ENCODE measurements around the gene EMCN.
"Not testable (repeated sequence)": the region's sequence is repeated elsewhere in the genome, so short reads cannot be mapped to it uniquely, and the experiment has no call there.

The EMCN gene

DNA sequence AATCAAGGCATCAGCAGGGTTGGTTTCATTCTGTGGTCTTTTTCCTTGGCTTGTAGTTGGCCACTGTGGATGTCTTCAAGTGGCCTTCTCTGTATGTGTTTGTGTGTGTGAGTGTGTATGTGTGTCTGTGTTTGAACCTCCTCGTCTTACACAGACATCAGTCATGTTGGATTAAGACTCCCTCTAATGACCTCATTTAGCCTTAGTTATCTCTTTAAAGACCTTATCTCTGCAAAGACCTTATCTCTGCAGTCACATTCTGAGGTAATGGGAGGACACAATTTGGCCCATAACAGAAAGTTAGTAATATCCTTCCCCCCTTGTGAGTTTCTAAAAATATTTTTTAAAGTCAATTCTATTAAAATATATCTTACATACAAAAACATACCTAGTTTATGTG is 126.7 kb downstream of the EMCN start:
- Histone ChIP-seq H3K36me3 (replicated peaks) (no peaks in the 10 kb centered on the region), H3K9me3 (no peaks in the 10 kb centered on the region), H3K27me3 (ENCODE audit: low read depth) (no peaks in the 10 kb centered on the region), H3K4me1 (no peaks in the 10 kb centered on the region), H3K4me3 (no peak overlapping the region)
- in situ Hi-C loops (cut with MboI; ENCODE audit: low sequenced_read_pairs), result no loop called here
- no peak for DNase-seq (ENCODE audit: low spot score in 2 of 2)

DNA sequence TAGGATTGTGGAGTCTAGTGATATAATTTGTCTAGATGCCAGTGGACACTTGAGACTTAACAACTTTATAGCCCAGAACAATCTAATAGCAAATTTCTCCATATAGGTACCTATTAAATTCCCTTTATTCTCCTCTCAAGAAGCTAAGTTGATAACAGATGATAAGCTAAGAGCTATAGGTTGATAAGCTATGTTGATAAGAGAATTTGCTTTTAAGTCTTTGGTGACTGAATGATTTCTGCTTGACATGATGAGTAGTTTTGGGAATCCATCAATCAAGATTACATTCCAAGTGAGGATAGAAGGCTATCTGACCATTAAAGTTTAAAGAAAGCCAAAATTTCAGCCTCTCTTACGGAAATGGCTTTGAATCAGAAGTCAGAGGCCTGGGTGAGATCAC is 131.6 kb downstream of the EMCN start:
- no peaks in the 10 kb centered on the region for H3K27me3 ChIP-seq (ENCODE audit: low read depth)
- H3K4me1 ChIP-seq, result no peaks in the 10 kb centered on the region
- H3K4me3 ChIP-seq, result no peak overlapping the region
- no peak for DNase-seq (ENCODE audit: low spot score in 2 of 2)
- H3K9me3 ChIP-seq, result no peaks in the 10 kb centered on the region
- in situ Hi-C loops (cut with MboI; ENCODE audit: low sequenced_read_pairs), result no loop called here
- no peaks in the 10 kb centered on the region for H3K36me3 ChIP-seq (replicated peaks)

DNA sequence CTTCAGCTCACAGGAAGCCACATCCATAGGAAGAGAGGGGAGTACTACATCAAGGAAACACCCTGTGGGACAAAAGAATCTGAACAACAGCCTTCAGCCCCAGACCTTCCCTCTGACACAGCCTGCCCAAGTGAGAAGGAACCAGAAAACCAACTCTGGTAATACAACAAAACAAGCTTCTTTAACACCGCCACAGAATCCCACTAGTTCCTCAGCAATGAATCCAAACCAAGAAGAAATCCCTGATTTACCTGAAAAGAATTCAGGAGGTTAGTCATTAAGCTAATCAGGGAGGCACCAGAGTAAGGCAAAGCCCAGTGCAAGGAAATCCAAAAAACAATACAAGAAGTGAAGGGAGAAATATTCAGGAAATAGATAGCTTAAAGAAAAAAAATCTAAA is 137.4 kb downstream of the EMCN start:
- DNase-seq (ENCODE audit: low spot score in 2 of 2); H3K4me3 ChIP-seq; H3K9me3 ChIP-seq; H3K4me1 ChIP-seq; H3K27me3 ChIP-seq (ENCODE audit: low read depth); H3K36me3 ChIP-seq (replicated peaks); in situ Hi-C loops (cut with MboI; ENCODE audit: low sequenced_read_pairs): not testable (repeated sequence)

DNA sequence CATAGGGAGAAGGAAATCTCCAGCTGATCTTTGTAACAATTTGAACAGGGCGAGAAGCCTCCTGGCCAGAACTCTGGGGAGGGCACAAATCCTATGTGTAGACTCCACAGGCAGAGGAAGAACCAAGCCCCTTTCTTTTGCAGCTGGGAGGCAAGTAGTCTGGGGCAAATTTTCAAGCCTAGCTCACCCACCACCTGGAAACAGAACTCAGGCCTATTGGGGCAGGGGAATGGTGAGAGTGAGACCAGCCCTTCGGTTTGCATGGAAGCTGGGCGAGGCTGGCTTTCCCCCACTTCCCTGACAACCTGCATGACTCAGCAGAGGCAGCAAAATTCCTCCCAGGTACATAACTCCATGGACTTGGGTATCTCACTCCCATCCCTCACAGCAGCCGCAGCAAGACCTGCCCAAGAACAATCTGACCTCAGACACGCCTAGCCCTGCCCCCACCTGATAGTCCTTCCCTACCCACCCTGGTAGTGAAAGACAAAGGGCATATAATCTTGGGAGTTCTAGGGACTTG is 138.2 kb downstream of the EMCN start:
- Histone ChIP-seq H3K4me1 (no peaks in the 10 kb centered on the region), H3K4me3 (no peak overlapping the region), H3K36me3 (replicated peaks) (no peaks in the 10 kb centered on the region), H3K27me3 (ENCODE audit: low read depth) (no peaks in the 10 kb centered on the region), H3K9me3 (no peaks in the 10 kb centered on the region)
- no peak for DNase-seq (ENCODE audit: low spot score in 2 of 2)
- in situ Hi-C loops (cut with MboI; ENCODE audit: low sequenced_read_pairs), result no loop called here

DNA sequence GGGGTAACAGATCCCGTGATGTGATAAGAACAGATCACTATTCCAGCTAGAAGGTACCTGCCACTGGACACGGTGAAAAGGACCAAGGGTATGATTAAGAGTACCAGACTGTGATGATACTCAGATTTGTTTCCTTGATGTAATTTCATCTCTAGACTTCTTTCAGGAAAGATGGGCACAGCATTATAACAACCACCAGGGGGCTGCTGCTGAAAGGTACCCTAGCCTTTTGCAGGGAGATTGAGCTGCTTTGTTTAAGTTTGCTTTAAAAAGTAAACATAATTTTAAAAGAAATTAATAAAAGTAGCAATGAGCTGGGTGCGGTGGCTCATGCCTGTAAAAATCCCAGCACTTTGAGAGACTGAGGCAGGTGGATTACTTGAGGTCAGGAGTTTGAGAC is 145.4 kb downstream of the EMCN start:
- Histone ChIP-seq H3K4me1 (peaks cover 5% of the 10 kb centered on the region), H3K27me3 (ENCODE audit: low read depth) (no peaks in the 10 kb centered on the region), H3K4me3 (no peak overlapping the region), H3K9me3 (no peaks in the 10 kb centered on the region), H3K36me3 (replicated peaks) (no peaks in the 10 kb centered on the region)
- in situ Hi-C loops (cut with MboI; ENCODE audit: low sequenced_read_pairs), result no loop called here
- DNase-seq (ENCODE audit: low spot score in 2 of 2), result peak in 1 of 2 experiments; percentile 36

DNA sequence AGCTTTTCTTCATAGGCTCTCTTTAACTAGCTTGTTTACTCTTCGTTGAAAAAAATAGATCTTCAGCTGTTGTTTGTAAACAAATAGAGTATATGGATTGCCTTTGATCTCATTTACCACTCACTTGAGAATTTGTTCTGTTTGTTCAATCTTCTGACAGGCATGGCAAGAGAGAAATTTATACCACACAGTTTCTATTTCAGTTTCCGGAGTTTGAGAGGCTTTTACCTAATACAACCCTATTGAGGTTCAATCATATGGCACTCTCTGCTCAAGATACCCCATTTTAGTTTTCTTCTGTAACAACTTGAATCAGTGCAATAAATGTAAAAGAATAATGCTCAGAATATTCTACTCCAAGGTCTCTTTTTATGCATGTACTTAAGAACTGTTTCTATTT is 148.0 kb downstream of the EMCN start:
- no peaks in the 10 kb centered on the region for H3K27me3 ChIP-seq (ENCODE audit: low read depth)
- H3K9me3 ChIP-seq, result no peaks in the 10 kb centered on the region
- peaks cover 5% of the 10 kb centered on the region for H3K4me1 ChIP-seq
- no peaks in the 10 kb centered on the region for H3K36me3 ChIP-seq (replicated peaks)
- no peak overlapping the region for H3K4me3 ChIP-seq
- no peak for DNase-seq (ENCODE audit: low spot score in 2 of 2)
- in situ Hi-C loops (cut with MboI; ENCODE audit: low sequenced_read_pairs), result no loop called here

DNA sequence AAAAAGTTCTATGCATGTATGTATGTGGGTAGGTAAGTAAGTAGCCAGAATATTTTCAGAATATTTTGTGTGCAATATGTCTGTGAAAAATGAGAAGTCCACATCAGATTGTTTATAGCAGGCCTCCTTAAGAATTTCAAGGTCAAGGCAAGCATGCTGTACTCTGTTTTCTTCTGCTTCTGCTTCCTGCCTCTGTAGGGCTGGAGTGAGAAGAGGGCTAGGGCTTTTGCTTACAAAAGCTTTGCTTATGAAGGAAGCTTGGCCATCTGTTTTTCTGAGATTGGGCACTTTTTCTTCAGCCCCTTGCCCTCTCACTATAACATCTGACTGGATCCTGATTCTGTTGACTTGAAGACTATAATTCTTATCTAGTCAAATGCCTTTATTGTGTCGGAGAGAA is 150.4 kb downstream of the EMCN start:
- H3K4me3 ChIP-seq, result no peak overlapping the region

DNA sequence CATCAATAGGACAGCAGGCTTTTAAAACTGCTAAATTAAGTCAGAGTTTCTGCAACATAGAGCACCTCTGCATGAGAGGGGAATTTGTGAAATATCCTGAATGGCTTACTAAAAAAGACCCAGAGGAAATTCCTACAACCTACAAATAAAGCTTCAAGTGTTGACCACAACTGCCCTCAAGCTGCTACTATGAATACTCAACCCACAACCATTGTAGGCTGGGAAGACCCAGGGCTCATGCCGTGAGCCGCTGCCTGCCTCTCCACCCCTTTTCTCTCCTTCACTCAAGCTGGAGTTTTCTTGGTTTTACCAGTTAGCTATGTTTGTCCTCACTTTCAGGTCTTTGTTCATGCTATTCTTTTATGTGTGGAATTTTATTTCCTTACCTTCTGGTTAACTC is 151.6 kb downstream of the EMCN start:
- in situ Hi-C loops (cut with MboI; ENCODE audit: low sequenced_read_pairs), result no loop called here
- Histone ChIP-seq H3K4me3 (no peak overlapping the region), H3K4me1 (peaks cover 5% of the 10 kb centered on the region), H3K9me3 (no peaks in the 10 kb centered on the region), H3K36me3 (replicated peaks) (no peaks in the 10 kb centered on the region), H3K27me3 (ENCODE audit: low read depth) (no peaks in the 10 kb centered on the region)
- DNase-seq (ENCODE audit: low spot score in 2 of 2), result no peak

More for the DNA sequence above, 150.4 kb downstream of the EMCN start:
- in situ Hi-C loops (cut with MboI; ENCODE audit: low sequenced_read_pairs), result no loop called here
- Histone ChIP-seq H3K27me3 (ENCODE audit: low read depth) (no peaks in the 10 kb centered on the region), H3K9me3 (no peaks in the 10 kb centered on the region), H3K4me1 (peaks cover 5% of the 10 kb centered on the region), H3K36me3 (replicated peaks) (no peaks in the 10 kb centered on the region)
- no peak for DNase-seq (ENCODE audit: low spot score in 2 of 2)

DNA sequence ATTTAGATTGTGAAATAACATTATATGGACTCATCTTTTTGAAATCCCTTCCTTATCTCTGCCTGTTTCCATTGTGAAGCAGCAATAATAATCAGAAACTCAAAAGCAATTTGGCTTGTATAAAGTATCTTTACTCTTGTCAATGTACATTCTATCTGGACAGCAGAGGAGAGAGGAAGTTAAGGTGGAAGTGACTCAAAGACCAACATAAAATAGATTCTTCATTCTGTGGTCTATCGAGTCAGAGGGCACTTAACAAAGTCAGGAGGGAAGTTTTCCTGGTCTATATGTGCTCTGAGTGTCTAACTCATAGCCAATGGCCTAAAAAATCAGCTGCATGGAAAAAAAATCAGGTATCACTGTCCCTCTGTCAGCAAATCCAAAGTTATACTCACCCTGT is 155.5 kb downstream of the EMCN start:
- no peaks in the 10 kb centered on the region for H3K36me3 ChIP-seq (replicated peaks)
- H3K4me1 ChIP-seq, result no peaks in the 10 kb centered on the region
- H3K4me3 ChIP-seq, result no peak overlapping the region
- no peak for DNase-seq (ENCODE audit: low spot score in 2 of 2)
- H3K27me3 ChIP-seq (ENCODE audit: low read depth), result no peaks in the 10 kb centered on the region
- in situ Hi-C loops (cut with MboI; ENCODE audit: low sequenced_read_pairs), result no loop called here
- no peaks in the 10 kb centered on the region for H3K9me3 ChIP-seq

DNA sequence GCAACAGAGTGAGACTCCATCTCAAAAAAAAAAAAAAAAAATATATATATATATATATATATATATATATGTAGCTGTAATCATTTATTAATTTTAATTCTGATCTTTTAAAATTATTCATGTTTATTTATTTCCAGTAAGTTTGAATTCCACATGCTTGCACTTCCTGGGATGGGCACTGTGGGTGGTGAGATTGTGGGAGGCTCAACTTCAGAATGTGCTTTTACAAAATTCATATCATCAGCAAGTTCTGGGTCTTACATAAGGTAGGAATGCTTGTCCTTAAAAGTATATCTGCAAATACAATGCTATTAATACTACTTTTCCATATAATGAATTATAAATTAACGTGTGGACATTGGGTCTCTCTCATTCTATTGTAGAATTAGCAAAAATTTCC is 156.5 kb downstream of the EMCN start:
- in situ Hi-C loops (cut with MboI; ENCODE audit: low sequenced_read_pairs), result no loop called here
- Histone ChIP-seq H3K36me3 (replicated peaks) (no peaks in the 10 kb centered on the region), H3K27me3 (ENCODE audit: low read depth) (no peaks in the 10 kb centered on the region), H3K4me3 (no peak overlapping the region), H3K4me1 (no peaks in the 10 kb centered on the region), H3K9me3 (no peaks in the 10 kb centered on the region)
- DNase-seq (ENCODE audit: low spot score in 2 of 2), result no peak

DNA sequence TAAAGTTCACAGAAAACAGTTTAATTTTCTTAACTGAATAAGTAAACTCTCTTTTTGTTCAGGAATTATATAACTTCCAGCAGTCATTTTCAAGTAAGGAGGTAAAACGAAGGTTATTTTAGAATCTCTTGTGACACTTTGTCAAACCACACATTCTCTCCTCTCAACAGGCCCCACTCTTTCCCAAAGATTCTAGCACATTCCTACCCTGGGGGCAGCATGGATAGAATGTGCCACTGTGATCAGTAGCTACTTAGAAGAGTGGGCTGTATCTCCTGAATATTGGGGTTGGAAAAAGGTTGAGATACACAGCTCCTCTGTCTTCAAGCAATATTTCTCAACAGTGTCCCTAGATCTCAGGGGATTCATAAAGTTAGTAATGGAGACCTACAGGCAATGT is 157.6 kb downstream of the EMCN start:
- Histone ChIP-seq H3K9me3 (no peaks in the 10 kb centered on the region), H3K27me3 (ENCODE audit: low read depth) (no peaks in the 10 kb centered on the region), H3K4me3 (no peak overlapping the region), H3K4me1 (no peaks in the 10 kb centered on the region), H3K36me3 (replicated peaks) (no peaks in the 10 kb centered on the region)
- in situ Hi-C loops (cut with MboI; ENCODE audit: low sequenced_read_pairs), result no loop called here
- no peak for DNase-seq (ENCODE audit: low spot score in 2 of 2)

DNA sequence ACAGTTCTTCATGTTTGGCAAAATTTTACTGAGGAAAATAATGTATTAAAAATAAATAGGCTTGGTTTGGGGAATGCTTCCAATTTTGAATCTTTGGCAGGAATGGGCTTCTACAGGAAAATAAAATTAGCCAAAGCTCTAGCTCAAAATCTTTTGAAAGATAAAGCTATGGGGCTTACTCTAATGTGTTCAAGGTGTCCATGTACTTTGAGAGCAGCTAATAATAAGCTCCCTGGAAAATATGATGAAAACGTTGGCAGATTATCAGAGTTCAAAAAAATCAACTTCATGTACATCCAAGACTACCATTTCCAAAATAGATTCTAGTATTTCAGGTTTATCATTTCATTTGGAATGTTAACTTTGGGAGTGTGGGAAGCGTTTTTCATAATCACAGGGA is 158.4 kb downstream of the EMCN start:
- Histone ChIP-seq H3K36me3 (replicated peaks) (no peaks in the 10 kb centered on the region), H3K9me3 (no peaks in the 10 kb centered on the region), H3K27me3 (ENCODE audit: low read depth) (no peaks in the 10 kb centered on the region), H3K4me1 (no peaks in the 10 kb centered on the region), H3K4me3 (no peak overlapping the region)
- DNase-seq (ENCODE audit: low spot score in 2 of 2), result no peak
- in situ Hi-C loops (cut with MboI; ENCODE audit: low sequenced_read_pairs), result no loop called here

DNA sequence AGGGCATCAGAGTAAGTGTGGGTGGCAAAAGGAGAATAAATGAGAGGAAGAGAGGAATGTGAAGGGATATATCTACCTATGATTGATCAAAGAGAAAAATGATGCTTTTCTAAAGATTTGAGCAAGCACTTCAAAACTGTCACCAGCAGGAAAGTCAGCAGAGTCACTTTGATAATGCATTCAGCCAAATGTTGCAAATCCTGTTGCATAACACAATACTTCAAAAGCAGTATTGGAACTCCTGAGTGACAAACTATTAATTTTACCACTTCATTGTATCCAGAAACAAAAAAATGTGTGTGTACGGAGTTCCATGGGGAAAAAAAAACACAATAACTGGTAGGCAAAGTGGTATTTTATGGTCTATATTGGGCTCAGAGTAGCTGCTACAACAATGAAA is 160.3 kb downstream of the EMCN start:
- in situ Hi-C loops (cut with MboI; ENCODE audit: low sequenced_read_pairs), result no loop called here
- no peak for DNase-seq (ENCODE audit: low spot score in 2 of 2)
- no peaks in the 10 kb centered on the region for H3K36me3 ChIP-seq (replicated peaks)
- no peaks in the 10 kb centered on the region for H3K9me3 ChIP-seq
- H3K4me3 ChIP-seq, result no peak overlapping the region
- H3K27me3 ChIP-seq (ENCODE audit: low read depth), result no peaks in the 10 kb centered on the region
- no peaks in the 10 kb centered on the region for H3K4me1 ChIP-seq

DNA sequence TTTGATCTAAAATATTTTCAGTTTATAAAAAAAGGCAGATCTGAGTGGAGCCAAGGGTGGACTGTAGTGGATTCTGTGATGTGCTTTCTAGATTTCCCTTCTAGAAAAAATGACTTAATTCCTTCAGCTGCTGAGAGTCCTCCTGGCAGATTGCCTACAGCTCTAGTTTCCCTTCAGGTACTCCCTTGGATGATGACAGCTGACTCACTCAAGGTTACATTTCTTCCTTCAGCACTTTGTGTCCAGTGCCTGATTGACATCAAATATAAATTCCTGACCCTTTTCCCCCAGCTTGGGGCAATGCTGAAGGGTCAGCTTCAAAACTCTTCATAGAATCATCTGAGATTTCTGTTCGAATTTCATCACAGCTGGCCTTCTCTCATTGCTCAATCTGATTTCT is 161.7 kb downstream of the EMCN start:
- in situ Hi-C loops (cut with MboI; ENCODE audit: low sequenced_read_pairs), result no loop called here
- Histone ChIP-seq H3K4me1 (no peaks in the 10 kb centered on the region), H3K4me3 (no peak overlapping the region), H3K9me3 (no peaks in the 10 kb centered on the region), H3K36me3 (replicated peaks) (no peaks in the 10 kb centered on the region), H3K27me3 (ENCODE audit: low read depth) (no peaks in the 10 kb centered on the region)
- no peak for DNase-seq (ENCODE audit: low spot score in 2 of 2)

DNA sequence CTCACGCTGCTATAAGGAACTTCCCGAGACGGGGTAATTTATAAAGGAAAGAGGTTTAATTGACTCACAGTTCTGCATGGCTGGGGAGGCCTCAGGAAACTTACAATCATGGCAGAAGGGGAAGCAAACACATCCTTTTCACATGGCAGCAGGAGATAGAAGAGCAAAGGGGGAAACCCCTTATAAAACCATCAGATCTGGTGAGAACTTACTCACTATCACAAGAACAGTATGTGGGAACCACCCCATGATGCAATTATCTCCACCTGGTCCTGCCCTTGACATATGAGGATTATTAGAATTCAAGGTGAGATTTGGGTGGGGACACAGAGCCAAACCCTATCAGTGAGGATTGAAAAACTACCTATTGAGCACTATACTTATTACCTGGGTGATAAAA is 165.5 kb downstream of the EMCN start:
- H3K4me1 ChIP-seq; H3K27me3 ChIP-seq (ENCODE audit: low read depth); H3K4me3 ChIP-seq; H3K36me3 ChIP-seq (replicated peaks); in situ Hi-C loops (cut with MboI; ENCODE audit: low sequenced_read_pairs); DNase-seq (ENCODE audit: low spot score in 2 of 2); H3K9me3 ChIP-seq: not testable (repeated sequence)

All from HAP-1 (cell line).